Loucy (cell line): Measurements from ENCODE around the gene ENTPD2.

Experiments
- CTCF ChIP-seq: fragments of 200-600 bp; sonication (generic); conservative IDR thresholded peaks from 2 replicates; pipeline ENCODE4 v1.5.1; 2014; ENCODE audit warnings: mild to moderate bottlenecking, antibody characterized with exemption, low read length
- EZH2phosphoT487 ChIP-seq: fragments of 200-600 bp; IDR thresholded peaks from 2 replicates; pipeline ENCODE4 v1.6.1; 2018; ENCODE audit warnings: antibody characterized with exemption, mild to moderate bottlenecking, moderate library complexity, borderline replicate concordance

DNA sequence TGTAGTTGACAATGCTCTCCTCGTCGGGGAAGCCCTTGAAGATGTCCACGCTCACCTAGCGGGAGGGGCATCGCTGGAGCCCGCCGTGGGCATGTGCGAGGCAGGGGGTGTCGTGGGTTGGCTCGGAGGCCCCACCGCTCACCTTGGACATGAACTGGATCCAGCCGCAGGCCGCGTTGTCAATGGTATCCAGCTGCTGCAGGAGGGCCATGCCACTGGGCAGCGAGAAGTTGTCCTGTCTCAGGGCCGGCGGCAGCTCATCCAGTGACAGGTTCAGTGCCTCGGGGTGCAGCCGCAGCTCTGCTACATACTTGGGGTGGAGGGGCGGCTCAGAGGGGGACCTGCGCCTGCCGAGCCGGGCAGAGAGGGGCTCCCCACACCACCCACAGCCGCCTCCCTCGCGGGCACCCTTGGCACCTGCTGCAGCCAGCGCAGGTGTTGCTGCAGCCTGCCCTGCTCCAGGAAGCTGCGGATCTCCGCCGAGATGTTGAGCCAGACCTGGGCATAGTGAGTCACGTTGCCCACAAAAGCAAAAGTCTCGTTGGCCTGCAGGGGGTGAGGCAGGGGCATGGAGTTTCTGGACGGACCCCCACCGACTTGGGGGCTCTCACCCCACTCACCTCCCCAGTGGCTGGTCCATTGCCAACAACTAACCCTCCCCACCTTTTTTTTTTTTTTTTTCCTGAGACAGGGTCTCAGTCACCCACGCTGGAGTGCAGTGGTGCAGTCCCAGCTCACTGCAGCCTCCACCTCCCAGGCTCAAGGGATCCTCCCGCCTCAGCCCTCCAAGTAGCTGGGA, 34.9 kb downstream of the ENTPD2 start:
- no peak for TF ChIP-seq CTCF
- no peak for TF ChIP-seq EZH2phosphoT487
